ENCODE results near the gene UTRN. TPM values are rescaled to one million over a fixed set of nuclear protein-coding genes. Genes with fewer than 3 reads are reported as not detected.
A peak's percentile ranks its signal among the peaks of the same experiment; 100 is the strongest.

UTRN gene
- total RNA-seq, 1 experiment from 2014 or later: 84.8 TPM

DNA sequence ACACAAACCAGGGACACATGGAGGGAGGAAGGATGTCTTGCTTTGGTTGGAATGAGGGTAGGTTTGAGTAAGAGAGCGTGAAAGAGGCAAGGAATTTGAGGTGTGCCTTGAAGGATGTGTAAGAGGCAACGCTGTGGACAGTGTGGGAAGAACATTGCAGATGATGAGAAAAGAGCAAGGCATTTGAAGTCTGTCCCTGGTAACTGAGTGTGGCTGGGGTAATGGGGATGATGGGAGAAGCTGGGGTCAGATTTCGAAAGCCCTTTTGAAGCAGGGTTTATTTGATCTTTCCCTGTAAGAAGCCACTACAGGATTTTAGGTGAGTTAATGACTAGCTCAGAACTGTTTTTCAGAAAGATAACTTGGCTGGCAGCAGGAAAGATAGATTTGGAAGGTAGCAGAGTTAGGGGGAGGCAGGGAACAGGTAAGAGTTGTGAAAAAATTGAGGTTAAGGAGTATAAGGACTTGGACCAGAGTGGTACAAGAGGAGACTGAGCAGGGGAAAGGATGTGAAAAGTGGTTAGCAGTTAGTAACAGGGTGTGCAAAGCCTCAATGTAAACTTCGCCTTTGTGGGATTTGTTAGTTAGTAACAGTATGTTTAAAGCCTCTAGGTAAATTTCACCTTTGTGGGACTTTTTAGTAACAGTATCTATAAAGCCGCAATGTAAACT, 17.7 kb downstream of the UTRN start:
- CTCF ChIA-PET: no interaction called here
- TF ChIP-seq, protein P1, sequence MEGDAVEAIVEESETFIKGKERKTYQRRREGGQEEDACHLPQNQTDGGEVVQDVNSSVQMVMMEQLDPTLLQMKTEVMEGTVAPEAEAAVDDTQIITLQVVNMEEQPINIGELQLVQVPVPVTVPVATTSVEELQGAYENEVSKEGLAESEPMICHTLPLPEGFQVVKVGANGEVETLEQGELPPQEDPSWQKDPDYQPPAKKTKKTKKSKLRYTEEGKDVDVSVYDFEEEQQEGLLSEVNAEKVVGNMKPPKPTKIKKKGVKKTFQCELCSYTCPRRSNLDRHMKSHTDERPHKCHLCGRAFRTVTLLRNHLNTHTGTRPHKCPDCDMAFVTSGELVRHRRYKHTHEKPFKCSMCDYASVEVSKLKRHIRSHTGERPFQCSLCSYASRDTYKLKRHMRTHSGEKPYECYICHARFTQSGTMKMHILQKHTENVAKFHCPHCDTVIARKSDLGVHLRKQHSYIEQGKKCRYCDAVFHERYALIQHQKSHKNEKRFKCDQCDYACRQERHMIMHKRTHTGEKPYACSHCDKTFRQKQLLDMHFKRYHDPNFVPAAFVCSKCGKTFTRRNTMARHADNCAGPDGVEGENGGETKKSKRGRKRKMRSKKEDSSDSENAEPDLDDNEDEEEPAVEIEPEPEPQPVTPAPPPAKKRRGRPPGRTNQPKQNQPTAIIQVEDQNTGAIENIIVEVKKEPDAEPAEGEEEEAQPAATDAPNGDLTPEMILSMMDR (IDR thresholded peaks at IDR 0.05; ENCODE audit: unreplicated experiment): no peak
- BruUV-seq (replicated peaks): no TSS peak

DNA sequence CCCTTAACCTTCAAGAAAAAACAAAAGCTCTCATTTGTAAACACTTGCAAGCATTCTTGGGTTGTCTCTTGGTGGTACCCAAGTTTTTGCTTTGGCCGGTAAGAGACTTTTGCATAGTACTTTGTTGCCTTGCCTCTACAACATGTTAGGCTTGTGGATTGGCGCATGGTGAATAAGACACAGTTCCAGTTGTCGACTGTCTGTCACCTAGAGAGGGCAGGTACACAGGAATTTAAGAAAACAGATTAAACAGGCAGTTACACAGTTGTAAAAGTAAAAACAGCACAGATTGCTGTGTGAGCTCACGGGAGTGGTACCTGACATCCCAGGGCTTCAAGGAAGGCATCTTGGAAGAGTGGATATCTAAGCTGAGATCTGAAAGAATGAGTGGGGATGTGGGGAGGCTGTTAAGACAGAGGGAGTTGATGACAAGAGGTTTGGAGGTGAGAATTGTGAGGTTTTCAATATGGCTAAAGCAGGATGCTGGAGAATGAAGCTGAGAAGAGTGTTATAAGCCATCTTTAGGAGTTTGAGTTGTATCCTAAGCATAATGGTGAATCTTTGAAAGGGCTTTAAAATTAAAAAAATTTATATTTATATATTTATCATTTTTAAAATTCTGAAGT, 19.2 kb downstream of the UTRN start:
- Mint-ChIP-seq H3K36me3 (ENCODE audit: insufficient read depth, unreplicated experiment) (peaks cover 9% of the 10 kb centered on the region), H3K27me3 (ENCODE audit: insufficient read depth, unreplicated experiment) (no peaks in the 10 kb centered on the region), H3K27ac (ENCODE audit: low read depth, unreplicated experiment) (no peak overlapping the region), H3K4me3 (ENCODE audit: unreplicated experiment) (no peak overlapping the region), H3K9me3 (ENCODE audit: unreplicated experiment) (no peaks in the 10 kb centered on the region), H3K4me1 (ENCODE audit: insufficient read depth, unreplicated experiment) (peaks cover 7% of the 10 kb centered on the region)
- POLR2A ChIA-PET: interaction anchor here (0.8 to 1.8 kb wide), 2 partner anchors 17 to 24 kb away, joined by 3 to 9 read pairs; no protein-coding TSS in a partner anchor
- intact Hi-C loops (cut with micrococcal nuclease): no loop called here
- no peak for DNase-seq (ENCODE audit: unreplicated experiment)
- CTCF ChIA-PET: interaction anchor here (0.7 to 1.3 kb wide), 2 partner anchors 17 to 152 kb away, joined by 3 read pairs; no protein-coding TSS in a partner anchor
- TF ChIP-seq, protein P1 (IDR thresholded peaks at IDR 0.05; ENCODE audit: unreplicated experiment): no peak
- BruUV-seq (replicated peaks): no TSS peak

More for the DNA sequence above, 17.7 kb downstream of the UTRN start:
- Mint-ChIP-seq H3K4me1 (ENCODE audit: insufficient read depth, unreplicated experiment) (peaks cover 7% of the 10 kb centered on the region), H3K36me3 (ENCODE audit: insufficient read depth, unreplicated experiment) (peaks cover 1% of the 10 kb centered on the region), H3K27ac (ENCODE audit: low read depth, unreplicated experiment) (no peak overlapping the region), H3K9me3 (ENCODE audit: unreplicated experiment) (no peaks in the 10 kb centered on the region), H3K4me3 (ENCODE audit: unreplicated experiment) (no peak overlapping the region), H3K27me3 (ENCODE audit: insufficient read depth, unreplicated experiment) (no peaks in the 10 kb centered on the region)
- intact Hi-C loops (cut with micrococcal nuclease): no loop called here
- DNase-seq (ENCODE audit: unreplicated experiment): no peak
- POLR2A ChIA-PET: interaction anchor here (0.7 to 1.8 kb wide), 3 partner anchors 16 to 135 kb away, joined by 3 to 9 read pairs (median 3); partner anchors contain the start of gene UTRN

DNA sequence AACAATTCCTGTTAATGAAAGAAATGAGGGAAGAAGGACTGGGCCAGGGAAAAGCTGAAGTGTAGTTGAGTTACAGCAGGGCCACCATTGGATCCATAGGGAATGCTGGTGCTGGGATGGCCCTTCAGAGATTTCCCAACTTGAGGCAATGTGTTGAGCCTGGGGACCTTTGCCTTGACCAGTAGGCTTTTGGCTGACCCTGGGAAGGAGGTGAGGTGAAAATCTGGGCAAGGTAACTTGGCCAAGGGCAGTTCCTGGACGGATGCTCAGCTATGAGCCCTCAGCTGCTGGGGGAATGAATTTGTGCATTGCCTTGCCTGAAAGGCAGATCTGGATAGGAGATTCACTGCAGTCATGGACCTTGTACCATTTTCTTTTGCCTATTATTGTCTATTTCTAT, 20.4 kb downstream of the UTRN start:
- no peaks in the 10 kb centered on the region for H3K9me3 Mint-ChIP-seq (ENCODE audit: unreplicated experiment)
- H3K4me3 Mint-ChIP-seq (ENCODE audit: unreplicated experiment): no peak overlapping the region
- ChIA-PET POLR2A (interaction anchor here (0.9 to 1.7 kb wide), 2 partner anchors 8 to 35 kb away, joined by 3 to 4 read pairs; no protein-coding TSS in a partner anchor), CTCF (interaction anchor here (0.7 to 1.3 kb wide), 2 partner anchors 151 to 475 kb away, joined by 3 to 4 read pairs; no protein-coding TSS in a partner anchor)
- intact Hi-C loops (cut with micrococcal nuclease): no loop called here
- peaks cover 14% of the 10 kb centered on the region for H3K36me3 Mint-ChIP-seq (ENCODE audit: insufficient read depth, unreplicated experiment)
- BruUV-seq (replicated peaks): no TSS peak
- TF ChIP-seq, protein P1 (IDR thresholded peaks at IDR 0.05; ENCODE audit: unreplicated experiment): no peak
- no peaks in the 10 kb centered on the region for H3K27me3 Mint-ChIP-seq (ENCODE audit: insufficient read depth, unreplicated experiment)
- H3K4me1 Mint-ChIP-seq (ENCODE audit: insufficient read depth, unreplicated experiment): peaks cover 7% of the 10 kb centered on the region
- no peak overlapping the region for H3K27ac Mint-ChIP-seq (ENCODE audit: low read depth, unreplicated experiment)
- no peak for DNase-seq (ENCODE audit: unreplicated experiment)

DNA sequence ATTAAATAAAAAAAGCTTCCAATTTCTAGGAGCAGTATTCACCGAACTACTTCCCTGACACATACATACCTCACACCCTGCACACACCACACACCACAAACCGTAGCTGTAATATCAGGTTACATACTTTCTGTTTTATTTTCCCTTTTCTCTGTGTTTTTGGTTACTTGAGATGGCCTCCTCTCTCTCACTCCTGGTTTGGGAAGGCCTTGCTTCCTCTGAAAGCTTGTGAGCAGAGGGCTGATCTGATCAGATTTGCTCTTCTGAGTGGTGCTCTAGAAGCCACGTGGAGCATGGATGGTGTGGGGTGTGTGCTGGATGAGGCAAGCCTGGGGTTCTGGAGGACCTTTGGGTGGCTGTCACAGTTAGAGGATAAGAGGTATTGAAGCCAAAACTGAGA, 20.9 kb downstream of the UTRN start:
- H3K27me3 Mint-ChIP-seq (ENCODE audit: insufficient read depth, unreplicated experiment): no peaks in the 10 kb centered on the region
- peaks cover 14% of the 10 kb centered on the region for H3K36me3 Mint-ChIP-seq (ENCODE audit: insufficient read depth, unreplicated experiment)
- peak; percentile 9 for DNase-seq (ENCODE audit: unreplicated experiment)
- H3K27ac Mint-ChIP-seq (ENCODE audit: low read depth, unreplicated experiment): no peak overlapping the region
- H3K4me1 Mint-ChIP-seq (ENCODE audit: insufficient read depth, unreplicated experiment): peaks cover 7% of the 10 kb centered on the region
- intact Hi-C loops (cut with micrococcal nuclease): no loop called here
- H3K4me3 Mint-ChIP-seq (ENCODE audit: unreplicated experiment): no peak overlapping the region
- ChIA-PET POLR2A (interaction anchor here (0.9 to 1.7 kb wide), 2 partner anchors 9 to 35 kb away, joined by 3 to 4 read pairs; no protein-coding TSS in a partner anchor), CTCF (interaction anchor here (0.7 to 1.3 kb wide), 2 partner anchors 150 to 475 kb away, joined by 3 to 4 read pairs; no protein-coding TSS in a partner anchor)
- H3K9me3 Mint-ChIP-seq (ENCODE audit: unreplicated experiment): no peaks in the 10 kb centered on the region
- TF ChIP-seq, protein P1 (IDR thresholded peaks at IDR 0.05; ENCODE audit: unreplicated experiment): no peak
- BruUV-seq (replicated peaks): no TSS peak

Data from MCF 10A (cell line).